Measurements from ENCODE around the gene NUB1. TPM values are rescaled to one million over a fixed set of nuclear protein-coding genes. Genes with fewer than 3 reads are reported as not detected.

The NUB1 gene, protein sequence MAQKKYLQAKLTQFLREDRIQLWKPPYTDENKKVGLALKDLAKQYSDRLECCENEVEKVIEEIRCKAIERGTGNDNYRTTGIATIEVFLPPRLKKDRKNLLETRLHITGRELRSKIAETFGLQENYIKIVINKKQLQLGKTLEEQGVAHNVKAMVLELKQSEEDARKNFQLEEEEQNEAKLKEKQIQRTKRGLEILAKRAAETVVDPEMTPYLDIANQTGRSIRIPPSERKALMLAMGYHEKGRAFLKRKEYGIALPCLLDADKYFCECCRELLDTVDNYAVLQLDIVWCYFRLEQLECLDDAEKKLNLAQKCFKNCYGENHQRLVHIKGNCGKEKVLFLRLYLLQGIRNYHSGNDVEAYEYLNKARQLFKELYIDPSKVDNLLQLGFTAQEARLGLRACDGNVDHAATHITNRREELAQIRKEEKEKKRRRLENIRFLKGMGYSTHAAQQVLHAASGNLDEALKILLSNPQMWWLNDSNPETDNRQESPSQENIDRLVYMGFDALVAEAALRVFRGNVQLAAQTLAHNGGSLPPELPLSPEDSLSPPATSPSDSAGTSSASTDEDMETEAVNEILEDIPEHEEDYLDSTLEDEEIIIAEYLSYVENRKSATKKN
- 10 to 100 TPM; 39.3 to 70.8 (median 41.7) TPM for total RNA-seq

GRCh38 chr7:151341357-151342101 is at the start of gene NUB1:
Gene NUB1 (plus strand): TSS chr7:151341812. CDS start chr7:151345350, 3,538 bp downstream.
- H3K27me3 ChIP-seq: no peaks in the 10 kb centered on the region
- TF ChIP-seq POLR2A (IDR thresholded peaks at IDR 0.05) (peak; percentile 41 to 46), CTCF (IDR thresholded peaks at IDR 0.05) (no peak), EP300 (IDR thresholded peaks at IDR 0.05) (no peak), POLR2AphosphoS5 (IDR thresholded peaks at IDR 0.05) (peak in 2 of 3 donors; percentile 44 to 65)
- H3K4me1 ChIP-seq: peaks cover 17% of the 10 kb centered on the region
- no peaks in the 10 kb centered on the region for H3K9me3 ChIP-seq
- peak; percentile 94 for DNase-seq (ENCODE audit: low spot score in 2 of 2)
- peak within 1 kb of the TSS; percentile 89 for H3K27ac ChIP-seq
- WGBS: 1% methylated on average over 53 of the region's 72 CpGs
- H3K36me3 ChIP-seq: peaks cover 10% of the 10 kb centered on the region
- peak within 1 kb of the TSS; percentile 92 for H3K4me3 ChIP-seq

GRCh38 chr7:151292850-151293249 is 48.8 kb upstream of the NUB1 start:
- H3K36me3 ChIP-seq: no peaks in the 10 kb centered on the region
- no peak overlapping the region for H3K4me3 ChIP-seq
- no peaks in the 10 kb centered on the region for H3K4me1 ChIP-seq
- no peaks in the 10 kb centered on the region for H3K9me3 ChIP-seq
- DNase-seq (ENCODE audit: low spot score in 2 of 2): no peak
- no peaks in the 10 kb centered on the region for H3K27me3 ChIP-seq
- WGBS: 82% methylated on average over 3 of the region's 3 CpGs
- no peak overlapping the region for H3K27ac ChIP-seq
- TF ChIP-seq POLR2AphosphoS5 (IDR thresholded peaks at IDR 0.05): no peak
- no peak for TF ChIP-seq POLR2A (IDR thresholded peaks at IDR 0.05)
- no peak for TF ChIP-seq EP300 (IDR thresholded peaks at IDR 0.05)
- TF ChIP-seq CTCF (IDR thresholded peaks at IDR 0.05): no peak

- Histone ChIP-seq H3K27ac (no peak overlapping the region), H3K9me3 (no peaks in the 10 kb centered on the region), H3K27me3 (no peaks in the 10 kb centered on the region), H3K36me3 (no peaks in the 10 kb centered on the region), H3K4me1 (no peaks in the 10 kb centered on the region), H3K4me3 (no peak overlapping the region)
- WGBS: 49% methylated on average over 3 of the region's 3 CpGs
- no peak for TF ChIP-seq POLR2AphosphoS5 (IDR thresholded peaks at IDR 0.05)
- no peak for TF ChIP-seq CTCF (IDR thresholded peaks at IDR 0.05)
- no peak for TF ChIP-seq EP300 (IDR thresholded peaks at IDR 0.05)
- TF ChIP-seq POLR2A (IDR thresholded peaks at IDR 0.05): no peak
- DNase-seq (ENCODE audit: low spot score in 2 of 2): no peak
Measured at GRCh38 chr7:151296202-151296992, 45.2 kb upstream of the NUB1 start.

GRCh38 chr7:151298765-151299164 is 42.8 kb upstream of the NUB1 start:
- no peak for TF ChIP-seq CTCF (IDR thresholded peaks at IDR 0.05)
- no peak for TF ChIP-seq EP300 (IDR thresholded peaks at IDR 0.05)
- no peak for TF ChIP-seq POLR2AphosphoS5 (IDR thresholded peaks at IDR 0.05)
- TF ChIP-seq POLR2A (IDR thresholded peaks at IDR 0.05): no peak
- DNase-seq (ENCODE audit: low spot score in 2 of 2): no peak
- Histone ChIP-seq H3K36me3 (no peaks in the 10 kb centered on the region), H3K4me1 (peaks cover 7% of the 10 kb centered on the region), H3K27me3 (peaks cover 13% of the 10 kb centered on the region), H3K27ac (no peak overlapping the region), H3K9me3 (no peaks in the 10 kb centered on the region), H3K4me3 (no peak overlapping the region)
- 63% methylated on average over 5 of the region's 5 CpGs for WGBS
